Activated naive CD8-positive, alpha-beta T cell (primary cell): ENCODE data around the gene MED29.

Experiments used
- H3K27ac Mint-ChIP-seq: one replicate; pipeline ENCODE4 v1.8.0; 2021; ENCODE audit warnings: mixed read lengths
- H3K27me3 Mint-ChIP-seq: one replicate; pipeline ENCODE4 v1.8.0; 2021; ENCODE audit warnings: mixed read lengths
- H3K36me3 Mint-ChIP-seq: one replicate; pipeline ENCODE4 v1.8.0; 2021; ENCODE audit warnings: mixed read lengths
- H3K4me1 Mint-ChIP-seq: one replicate; pipeline ENCODE4 v1.8.0; 2021; ENCODE audit warnings: low read depth, mixed read lengths
- H3K4me3 Mint-ChIP-seq: one replicate; pipeline ENCODE4 v1.8.0; 2021; ENCODE audit warnings: mild to moderate bottlenecking, mixed read lengths
- H3K9me3 Mint-ChIP-seq: one replicate; pipeline ENCODE4 v1.8.0; 2021; ENCODE audit warnings: low read depth, mixed read lengths

MED29 gene

GRCh38 chr19:39410017-39410830 is 19.0 kb downstream of the MED29 start:
- Mint-ChIP-seq H3K27ac (peak overlapping the region; percentile 93), H3K4me1 (peaks cover 51% of the 10 kb centered on the region), H3K36me3 (peaks cover 5% of the 10 kb centered on the region), H3K9me3 (no peaks in the 10 kb centered on the region), H3K27me3 (no peaks in the 10 kb centered on the region), H3K4me3 (peak overlapping the region; percentile 84)

- no peaks in the 10 kb centered on the region for H3K9me3 Mint-ChIP-seq
- peak overlapping the region; percentile 93 for H3K27ac Mint-ChIP-seq
- peak overlapping the region; percentile 84 for H3K4me3 Mint-ChIP-seq
- peaks cover 45% of the 10 kb centered on the region for H3K4me1 Mint-ChIP-seq
- H3K27me3 Mint-ChIP-seq = no peaks in the 10 kb centered on the region
- peaks cover 5% of the 10 kb centered on the region for H3K36me3 Mint-ChIP-seq
Measured at GRCh38 chr19:39410831-39411080, 19.6 kb downstream of the MED29 start.

- Mint-ChIP-seq H3K4me1 (peaks cover 42% of the 10 kb centered on the region), H3K9me3 (no peaks in the 10 kb centered on the region), H3K36me3 (peaks cover 5% of the 10 kb centered on the region), H3K27ac (peak overlapping the region; percentile 93), H3K4me3 (peak overlapping the region; percentile 84), H3K27me3 (no peaks in the 10 kb centered on the region)
Measured at GRCh38 chr19:39411081-39411831, 20.1 kb downstream of the MED29 start.

GRCh38 chr19:39411832-39412099 is 20.6 kb downstream of the MED29 start:
- Mint-ChIP-seq H3K36me3 (peaks cover 5% of the 10 kb centered on the region), H3K27me3 (no peaks in the 10 kb centered on the region), H3K9me3 (no peaks in the 10 kb centered on the region), H3K4me1 (peaks cover 41% of the 10 kb centered on the region), H3K4me3 (peak overlapping the region; percentile 84), H3K27ac (peak overlapping the region; percentile 93)

GRCh38 chr19:39412100-39412866 is 21.1 kb downstream of the MED29 start, which contains the start of gene PLEKHG2:
TSS of gene PLEKHG2 (plus strand) at chr19:39412669. CDS start at chr19:39414087, 1,418 bp downstream.
- H3K27ac Mint-ChIP-seq = peak within 1 kb of the TSS; percentile 93
- no peaks in the 10 kb centered on the region for H3K9me3 Mint-ChIP-seq
- H3K4me1 Mint-ChIP-seq = peaks cover 41% of the 10 kb centered on the region
- peak within 1 kb of the TSS; percentile 84 for H3K4me3 Mint-ChIP-seq
- peaks cover 5% of the 10 kb centered on the region for H3K36me3 Mint-ChIP-seq
- no peaks in the 10 kb centered on the region for H3K27me3 Mint-ChIP-seq

GRCh38 chr19:39412867-39413271 is 21.7 kb downstream of the MED29 start:
- H3K27me3 Mint-ChIP-seq = no peaks in the 10 kb centered on the region
- peaks cover 40% of the 10 kb centered on the region for H3K4me1 Mint-ChIP-seq
- H3K27ac Mint-ChIP-seq = no peak overlapping the region
- H3K9me3 Mint-ChIP-seq = no peaks in the 10 kb centered on the region
- peaks cover 5% of the 10 kb centered on the region for H3K36me3 Mint-ChIP-seq
- H3K4me3 Mint-ChIP-seq = peak overlapping the region; percentile 84

- Mint-ChIP-seq H3K36me3 (peaks cover 5% of the 10 kb centered on the region), H3K4me3 (peak overlapping the region; percentile 87), H3K27me3 (no peaks in the 10 kb centered on the region), H3K9me3 (no peaks in the 10 kb centered on the region), H3K4me1 (peaks cover 38% of the 10 kb centered on the region), H3K27ac (peak overlapping the region; percentile 72)
Measured at GRCh38 chr19:39413272-39413910, 22.2 kb downstream of the MED29 start.

- Mint-ChIP-seq H3K27ac (peak overlapping the region; percentile 72), H3K4me1 (peaks cover 33% of the 10 kb centered on the region), H3K4me3 (peak overlapping the region; percentile 87), H3K27me3 (no peaks in the 10 kb centered on the region), H3K9me3 (no peaks in the 10 kb centered on the region), H3K36me3 (no peaks in the 10 kb centered on the region)
Measured at GRCh38 chr19:39413911-39414608, 22.9 kb downstream of the MED29 start.

- Mint-ChIP-seq H3K27me3 (no peaks in the 10 kb centered on the region), H3K27ac (no peak overlapping the region), H3K36me3 (no peaks in the 10 kb centered on the region), H3K4me1 (peaks cover 30% of the 10 kb centered on the region), H3K9me3 (no peaks in the 10 kb centered on the region), H3K4me3 (no peak overlapping the region)
Measured at GRCh38 chr19:39415111-39416046, 24.2 kb downstream of the MED29 start.

- Mint-ChIP-seq H3K4me1 (peaks cover 20% of the 10 kb centered on the region), H3K36me3 (no peaks in the 10 kb centered on the region), H3K4me3 (no peak overlapping the region), H3K27me3 (no peaks in the 10 kb centered on the region), H3K27ac (no peak overlapping the region), H3K9me3 (no peaks in the 10 kb centered on the region)
Measured at GRCh38 chr19:39416152-39417120, 25.3 kb downstream of the MED29 start.

GRCh38 chr19:39417463-39418181 is 26.4 kb downstream of the MED29 start:
- H3K4me1 Mint-ChIP-seq = peaks cover 13% of the 10 kb centered on the region
- H3K27ac Mint-ChIP-seq = peak overlapping the region; percentile 12
- H3K9me3 Mint-ChIP-seq = no peaks in the 10 kb centered on the region
- no peaks in the 10 kb centered on the region for H3K27me3 Mint-ChIP-seq
- H3K4me3 Mint-ChIP-seq = no peak overlapping the region
- no peaks in the 10 kb centered on the region for H3K36me3 Mint-ChIP-seq

GRCh38 chr19:39419003-39419402 is 27.8 kb downstream of the MED29 start:
- no peaks in the 10 kb centered on the region for H3K36me3 Mint-ChIP-seq
- H3K27ac Mint-ChIP-seq = no peak overlapping the region
- no peak overlapping the region for H3K4me3 Mint-ChIP-seq
- peaks cover 8% of the 10 kb centered on the region for H3K4me1 Mint-ChIP-seq
- H3K27me3 Mint-ChIP-seq = no peaks in the 10 kb centered on the region
- H3K9me3 Mint-ChIP-seq = no peaks in the 10 kb centered on the region
